ENCODE measurements around the gene UQCR11.
A peak's percentile ranks its signal among the peaks of the same experiment; 100 is the strongest.

Gene UQCR11

DNA sequence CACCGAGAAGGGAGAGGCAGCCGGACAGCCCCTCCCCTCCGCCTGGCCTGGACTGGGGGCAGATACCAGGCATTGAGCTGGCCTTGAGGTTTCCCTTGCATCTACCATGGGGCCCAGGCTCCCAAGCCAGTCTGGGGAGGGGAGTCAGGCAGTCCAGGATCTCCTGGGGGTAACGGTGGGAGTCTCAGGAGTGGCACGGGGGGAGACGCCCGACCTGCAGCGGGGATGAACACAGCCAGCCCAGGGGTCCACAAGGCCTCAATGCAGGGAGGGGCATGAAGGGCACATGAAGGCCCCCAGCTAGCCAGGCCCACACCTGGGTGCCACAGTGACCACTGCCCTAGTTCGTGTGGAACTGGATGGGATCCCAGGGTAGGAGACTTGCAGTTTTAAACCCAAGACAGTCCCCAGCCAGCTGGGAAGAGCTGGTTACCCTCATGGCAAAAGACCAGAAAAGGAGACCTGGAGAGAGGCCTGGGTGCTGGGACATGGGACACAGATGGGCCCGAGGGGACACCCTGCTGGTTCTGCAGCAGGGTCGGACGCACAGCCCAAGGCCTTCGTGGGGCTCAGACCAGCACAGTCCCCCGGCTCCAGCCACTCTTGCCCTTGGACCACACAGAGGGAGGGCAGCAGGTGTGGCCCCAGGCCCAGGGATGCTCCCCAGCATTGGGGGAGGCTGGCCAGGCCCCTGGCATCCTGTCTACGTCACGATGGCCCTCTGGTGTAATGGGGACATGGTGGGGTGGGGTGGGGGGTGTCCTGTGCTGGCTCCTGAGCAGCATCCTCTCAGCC, 4.6 kb upstream of the UQCR11 start:
- Histone ChIP-seq H3K27ac (ENCODE audit: low read depth, low read length) (peak overlapping the region; percentile 88), H3K36me3 (ENCODE audit: control insufficient read depth, low read length) (peaks cover 65% of the 10 kb centered on the region), H3K9me2 (replicated peaks; ENCODE audit: control insufficient read depth, low read length) (no peaks in the 10 kb centered on the region), H3K9me3 (ENCODE audit: control insufficient read depth, insufficient read depth, low read length) (no peaks in the 10 kb centered on the region), H3K4me1 (ENCODE audit: control insufficient read depth, low read length) (peaks cover 93% of the 10 kb centered on the region), H4K20me1 (ENCODE audit: control insufficient read depth, insufficient read depth, low read depth, low read length) (no peaks in the 10 kb centered on the region), H3K27me3 (ENCODE audit: control insufficient read depth, low read length) (no peaks in the 10 kb centered on the region), H3F3A (ENCODE audit: control insufficient read depth, insufficient read depth) (peaks cover 49% of the 10 kb centered on the region), H3K79me2 (ENCODE audit: control insufficient read depth, low read length) (peaks cover 5% of the 10 kb centered on the region), H3K4me3 (ENCODE audit: low read length) (no peak overlapping the region), H3K4me2 (ENCODE audit: low read length) (peak overlapping the region; percentile 35)
- TF ChIP-seq EZH2phosphoT487 (IDR thresholded peaks at IDR 0.05; ENCODE audit: borderline replicate concordance, low read length) = no peak
- TF ChIP-seq, protein P1, sequence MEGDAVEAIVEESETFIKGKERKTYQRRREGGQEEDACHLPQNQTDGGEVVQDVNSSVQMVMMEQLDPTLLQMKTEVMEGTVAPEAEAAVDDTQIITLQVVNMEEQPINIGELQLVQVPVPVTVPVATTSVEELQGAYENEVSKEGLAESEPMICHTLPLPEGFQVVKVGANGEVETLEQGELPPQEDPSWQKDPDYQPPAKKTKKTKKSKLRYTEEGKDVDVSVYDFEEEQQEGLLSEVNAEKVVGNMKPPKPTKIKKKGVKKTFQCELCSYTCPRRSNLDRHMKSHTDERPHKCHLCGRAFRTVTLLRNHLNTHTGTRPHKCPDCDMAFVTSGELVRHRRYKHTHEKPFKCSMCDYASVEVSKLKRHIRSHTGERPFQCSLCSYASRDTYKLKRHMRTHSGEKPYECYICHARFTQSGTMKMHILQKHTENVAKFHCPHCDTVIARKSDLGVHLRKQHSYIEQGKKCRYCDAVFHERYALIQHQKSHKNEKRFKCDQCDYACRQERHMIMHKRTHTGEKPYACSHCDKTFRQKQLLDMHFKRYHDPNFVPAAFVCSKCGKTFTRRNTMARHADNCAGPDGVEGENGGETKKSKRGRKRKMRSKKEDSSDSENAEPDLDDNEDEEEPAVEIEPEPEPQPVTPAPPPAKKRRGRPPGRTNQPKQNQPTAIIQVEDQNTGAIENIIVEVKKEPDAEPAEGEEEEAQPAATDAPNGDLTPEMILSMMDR (IDR thresholded peaks at IDR 0.05; ENCODE audit: low read depth, low read length, poor library complexity, severe bottlenecking) = no peak

DNA sequence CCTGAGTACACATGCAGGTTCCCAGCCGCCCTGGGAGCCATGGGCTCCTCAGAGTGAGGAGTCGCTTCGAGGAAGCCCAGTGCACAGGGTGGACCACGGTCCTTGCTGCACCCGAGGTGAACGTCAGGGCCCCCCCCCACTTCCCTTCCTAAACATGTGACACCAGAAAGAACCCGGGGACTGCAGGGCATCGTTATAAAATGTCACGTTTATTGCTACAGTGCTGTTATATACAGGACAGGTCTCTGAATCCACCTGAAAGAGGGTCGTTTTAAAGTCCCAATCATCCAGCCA, 3.8 kb upstream of the UQCR11 start:
- Histone ChIP-seq H3K27ac (ENCODE audit: low read depth, low read length) (peak overlapping the region; percentile 88), H3K4me2 (ENCODE audit: low read length) (peak overlapping the region; percentile 99)

DNA sequence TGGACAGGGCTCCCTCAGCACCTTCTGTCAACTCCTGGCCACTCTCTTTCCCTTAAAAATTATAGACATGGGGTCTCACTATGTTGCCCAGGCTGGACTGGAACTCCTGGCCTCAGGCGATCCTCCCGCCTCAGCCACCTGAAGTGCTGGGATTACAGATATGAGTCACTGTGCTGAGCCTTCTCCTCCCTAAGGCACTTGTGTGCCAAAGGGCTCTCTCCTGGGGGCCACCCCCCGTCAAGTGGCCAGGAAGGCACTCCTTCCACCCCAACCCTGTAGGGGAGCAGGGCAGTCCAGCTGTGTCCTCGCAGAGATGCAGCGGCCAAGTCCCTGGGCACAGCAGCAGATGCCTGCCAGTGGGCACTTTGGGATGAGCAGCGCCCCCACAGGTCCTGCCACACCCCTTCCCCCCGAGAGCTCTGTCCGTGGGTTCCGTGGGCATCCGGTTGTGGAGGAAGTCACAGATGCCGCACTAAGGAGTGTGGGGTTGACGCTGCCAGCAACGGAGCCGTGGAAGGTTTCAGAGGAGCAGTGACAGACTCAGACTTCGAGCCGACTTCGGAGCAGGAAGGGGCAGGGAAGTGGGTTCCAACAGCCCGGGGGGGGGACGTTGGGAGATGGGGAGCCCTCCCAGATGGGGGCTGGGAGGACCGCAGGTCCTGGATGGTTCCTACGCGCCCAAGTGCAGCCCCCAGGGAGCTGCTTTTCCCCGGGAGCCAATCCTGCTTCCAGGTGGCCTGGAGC, 3.3 kb upstream of the UQCR11 start:
- peak overlapping the region; percentile 29 for H3K4me3 ChIP-seq (ENCODE audit: low read length)
- peaks cover 49% of the 10 kb centered on the region for H3F3A ChIP-seq (ENCODE audit: control insufficient read depth, insufficient read depth)
- peak overlapping the region; percentile 88 for H3K27ac ChIP-seq (ENCODE audit: low read depth, low read length)
- H3K36me3 ChIP-seq (ENCODE audit: control insufficient read depth, low read length) = peaks cover 55% of the 10 kb centered on the region
- peak overlapping the region; percentile 99 for H3K4me2 ChIP-seq (ENCODE audit: low read length)
- peaks cover 89% of the 10 kb centered on the region for H3K4me1 ChIP-seq (ENCODE audit: control insufficient read depth, low read length)
- no peaks in the 10 kb centered on the region for H3K9me3 ChIP-seq (ENCODE audit: control insufficient read depth, insufficient read depth, low read length)
- no peaks in the 10 kb centered on the region for H4K20me1 ChIP-seq (ENCODE audit: control insufficient read depth, insufficient read depth, low read depth, low read length)
- no peaks in the 10 kb centered on the region for H3K9me2 ChIP-seq (replicated peaks; ENCODE audit: control insufficient read depth, low read length)
- TF ChIP-seq EZH2phosphoT487 (IDR thresholded peaks at IDR 0.05; ENCODE audit: borderline replicate concordance, low read length) = no peak
- TF ChIP-seq, protein P1 (IDR thresholded peaks at IDR 0.05; ENCODE audit: low read depth, low read length, poor library complexity, severe bottlenecking) = peak; percentile 4
- peaks cover 17% of the 10 kb centered on the region for H3K79me2 ChIP-seq (ENCODE audit: control insufficient read depth, low read length)
- H3K27me3 ChIP-seq (ENCODE audit: control insufficient read depth, low read length) = no peaks in the 10 kb centered on the region

More for the DNA sequence above, 3.8 kb upstream of the UQCR11 start:
- no peaks in the 10 kb centered on the region for H3K9me2 ChIP-seq (replicated peaks; ENCODE audit: control insufficient read depth, low read length)
- no peak for TF ChIP-seq EZH2phosphoT487 (IDR thresholded peaks at IDR 0.05; ENCODE audit: borderline replicate concordance, low read length)
- TF ChIP-seq, protein P1 (IDR thresholded peaks at IDR 0.05; ENCODE audit: low read depth, low read length, poor library complexity, severe bottlenecking) = no peak
- no peaks in the 10 kb centered on the region for H3K9me3 ChIP-seq (ENCODE audit: control insufficient read depth, insufficient read depth, low read length)
- H3K36me3 ChIP-seq (ENCODE audit: control insufficient read depth, low read length) = peaks cover 60% of the 10 kb centered on the region
- H3K27me3 ChIP-seq (ENCODE audit: control insufficient read depth, low read length) = no peaks in the 10 kb centered on the region
- H3K79me2 ChIP-seq (ENCODE audit: control insufficient read depth, low read length) = peaks cover 12% of the 10 kb centered on the region
- peaks cover 49% of the 10 kb centered on the region for H3F3A ChIP-seq (ENCODE audit: control insufficient read depth, insufficient read depth)
- 0 out of 2 replicates have a peak overlapping the region, but pooled peaks have one; percentile 29 for H3K4me3 ChIP-seq (ENCODE audit: low read length)
- H4K20me1 ChIP-seq (ENCODE audit: control insufficient read depth, insufficient read depth, low read depth, low read length) = no peaks in the 10 kb centered on the region
- H3K4me1 ChIP-seq (ENCODE audit: control insufficient read depth, low read length) = peaks cover 89% of the 10 kb centered on the region
